NB4 (cell line): ENCODE data around the gene VPS8.
"Not testable (repeated sequence)": the region's sequence is repeated elsewhere in the genome, so short reads cannot be mapped to it uniquely, and the experiment has no call there.

Experiments used
- CTCF ChIP-seq: IDR thresholded peaks from one replicate; pipeline ENCODE4 v1.5.1; 2012; ENCODE audit warnings: low read depth, low read length
- MAX ChIP-seq: IDR thresholded peaks from 2 replicates; pipeline ENCODE4 v1.6.1; 2011; ENCODE audit warnings: low read depth, low read length
- POLR2A ChIP-seq: IDR thresholded peaks from 2 replicates; pipeline ENCODE4 v1.6.1; 2011; ENCODE audit warnings: mild to moderate bottlenecking; ENCODE audit not compliant: insufficient read length; ENCODE audit errors: extremely low read depth

GRCh38 chr3:185017996-185018395 is 206.0 kb downstream of the VPS8 start:
- not testable (repeated sequence) for TF ChIP-seq CTCF, POLR2A, MAX
